RWPE2 (cell line): Measurements from ENCODE around the gene POLR3K.

Experiments used
- ATAC-seq: fragments of 200-7000 bp; cut with Tn5 transposase; 3 replicates; pipeline ENCODE4 v1.9.1; 2021; ENCODE audit warnings: low read depth
- DNase-seq: peaks from one replicate; pipeline ENCODE4 v3.0.0-alpha.2; 2020; ENCODE audit warnings: low spot score
- H3K27ac ChIP-seq: fragments of 450-650 bp; 2 replicates; pipeline ENCODE4 v1.5.1; 2017; ENCODE audit warnings: mild to moderate bottlenecking; ENCODE audit not compliant: poor library complexity, severe bottlenecking
- H3K27me3 ChIP-seq: fragments of 250-450 bp; sonication (Bioruptor Pico); 2 replicates; pipeline ENCODE4 v1.5.1; 2021; ENCODE audit warnings: mild to moderate bottlenecking, moderate library complexity; ENCODE audit not compliant: insufficient read depth, poor library complexity, severe bottlenecking
- H3K36me3 ChIP-seq: fragments of 250-450 bp; sonication (Bioruptor Pico); 2 replicates; pipeline ENCODE4 v1.5.1; 2020; ENCODE audit warnings: low read depth, mild to moderate bottlenecking, moderate library complexity
- H3K4me1 ChIP-seq: fragments of 250-450 bp; sonication (Bioruptor Pico); 2 replicates; pipeline ENCODE4 v1.5.1; 2021; ENCODE audit warnings: mild to moderate bottlenecking, moderate library complexity; ENCODE audit not compliant: insufficient read depth, poor library complexity, severe bottlenecking
- H3K4me3 ChIP-seq: fragments of 250-450 bp; sonication (Bioruptor Pico); 2 replicates; pipeline ENCODE4 v1.5.1; 2021; ENCODE audit warnings: mild to moderate bottlenecking, moderate library complexity; ENCODE audit not compliant: severe bottlenecking
- H3K9me3 ChIP-seq: fragments of 250-450 bp; sonication (Bioruptor Pico); 2 replicates; pipeline ENCODE4 v1.5.1; 2021; ENCODE audit warnings: mild to moderate bottlenecking, moderate library complexity; ENCODE audit not compliant: severe bottlenecking
- TF ChIP-seq, protein P1 (sequence below): fragments of 450-650 bp; IDR thresholded peaks from one replicate; pipeline ENCODE4 v1.5.1; 2017; ENCODE audit warnings: mild to moderate bottlenecking, moderate library complexity; ENCODE audit not compliant: poor library complexity, severe bottlenecking

POLR3K gene

DNA sequence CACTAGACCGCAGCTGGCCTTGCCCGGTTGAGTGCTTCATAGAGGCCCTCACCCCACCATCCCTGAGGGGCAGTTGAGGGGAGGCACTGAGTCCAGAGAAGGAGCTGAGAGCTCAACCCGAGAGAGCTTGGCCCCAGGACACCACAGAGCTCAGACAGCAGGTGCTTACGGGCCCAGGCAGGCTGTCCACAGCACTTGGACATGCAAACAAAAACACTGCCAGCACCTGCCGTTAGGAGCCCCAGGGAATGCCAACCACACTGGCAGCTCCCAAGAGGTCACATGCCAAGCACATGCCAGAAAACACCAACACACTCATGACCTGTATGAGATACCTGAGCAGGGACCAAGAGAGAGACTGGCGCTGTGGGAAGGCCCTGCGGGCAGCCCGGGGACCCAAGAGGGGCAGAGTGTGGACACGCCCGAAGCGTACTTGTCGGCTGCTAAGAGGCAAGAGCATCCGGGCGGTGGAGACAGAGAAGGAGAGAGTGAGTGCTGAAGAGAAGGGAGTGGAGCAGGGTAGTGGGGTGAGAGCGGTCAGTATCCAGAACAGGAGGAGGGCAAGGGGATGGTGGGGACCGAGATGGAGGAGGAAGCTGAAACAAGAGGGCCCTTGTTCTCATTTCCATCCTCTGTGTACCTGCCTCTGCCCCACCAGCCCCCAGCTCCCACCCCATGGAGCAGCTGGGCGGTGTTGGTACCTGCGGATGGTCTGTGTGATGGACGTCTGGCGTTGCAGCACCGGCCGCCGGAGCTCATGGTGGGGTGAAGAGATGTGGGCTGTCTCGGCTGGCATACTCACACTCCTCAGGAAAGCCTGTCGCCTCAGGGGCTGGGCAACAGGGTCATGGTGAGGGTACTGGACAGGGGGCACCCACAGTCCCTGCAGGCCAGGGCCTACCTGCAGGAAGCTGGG is 10.8 kb upstream of the POLR3K start:
- TF ChIP-seq, protein P1, sequence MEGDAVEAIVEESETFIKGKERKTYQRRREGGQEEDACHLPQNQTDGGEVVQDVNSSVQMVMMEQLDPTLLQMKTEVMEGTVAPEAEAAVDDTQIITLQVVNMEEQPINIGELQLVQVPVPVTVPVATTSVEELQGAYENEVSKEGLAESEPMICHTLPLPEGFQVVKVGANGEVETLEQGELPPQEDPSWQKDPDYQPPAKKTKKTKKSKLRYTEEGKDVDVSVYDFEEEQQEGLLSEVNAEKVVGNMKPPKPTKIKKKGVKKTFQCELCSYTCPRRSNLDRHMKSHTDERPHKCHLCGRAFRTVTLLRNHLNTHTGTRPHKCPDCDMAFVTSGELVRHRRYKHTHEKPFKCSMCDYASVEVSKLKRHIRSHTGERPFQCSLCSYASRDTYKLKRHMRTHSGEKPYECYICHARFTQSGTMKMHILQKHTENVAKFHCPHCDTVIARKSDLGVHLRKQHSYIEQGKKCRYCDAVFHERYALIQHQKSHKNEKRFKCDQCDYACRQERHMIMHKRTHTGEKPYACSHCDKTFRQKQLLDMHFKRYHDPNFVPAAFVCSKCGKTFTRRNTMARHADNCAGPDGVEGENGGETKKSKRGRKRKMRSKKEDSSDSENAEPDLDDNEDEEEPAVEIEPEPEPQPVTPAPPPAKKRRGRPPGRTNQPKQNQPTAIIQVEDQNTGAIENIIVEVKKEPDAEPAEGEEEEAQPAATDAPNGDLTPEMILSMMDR, result no peak
- H3K4me1 ChIP-seq, result no peaks in the 10 kb centered on the region
- ATAC-seq, result no peak

DNA sequence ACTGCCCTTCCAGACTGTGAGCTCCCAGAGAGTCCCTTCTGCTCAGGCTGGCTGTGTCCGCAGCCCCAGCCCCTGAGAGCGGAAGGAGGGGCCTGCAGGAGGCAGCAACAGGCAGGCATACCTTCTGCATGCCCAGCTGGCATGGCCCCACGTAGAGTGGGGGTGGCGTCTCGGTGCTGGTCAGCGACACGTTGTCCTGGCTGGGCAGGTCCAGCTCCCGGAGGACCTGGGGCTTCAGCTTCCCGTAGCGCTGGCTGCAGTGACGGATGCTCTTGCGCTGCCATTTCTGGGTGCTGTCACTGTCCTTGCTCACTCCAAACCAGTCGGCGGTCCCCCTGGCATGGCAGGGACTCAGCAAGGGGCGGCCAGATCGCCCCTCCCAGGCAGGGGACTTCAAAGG is 10.1 kb upstream of the POLR3K start:
- TF ChIP-seq, protein P1, result no peak
- Histone ChIP-seq H3K27ac (no peak overlapping the region), H3K27me3 (no peaks in the 10 kb centered on the region), H3K9me3 (no peaks in the 10 kb centered on the region), H3K4me1 (no peaks in the 10 kb centered on the region), H3K4me3 (no peak overlapping the region), H3K36me3 (peaks cover 39% of the 10 kb centered on the region)
- DNase-seq (no peak), ATAC-seq (no peak)

More for the DNA sequence above, 10.8 kb upstream of the POLR3K start:
- Histone ChIP-seq H3K27me3 (no peaks in the 10 kb centered on the region), H3K36me3 (peaks cover 31% of the 10 kb centered on the region), H3K9me3 (no peaks in the 10 kb centered on the region), H3K4me3 (no peak overlapping the region), H3K27ac (no peak overlapping the region)
- DNase-seq, result no peak

DNA sequence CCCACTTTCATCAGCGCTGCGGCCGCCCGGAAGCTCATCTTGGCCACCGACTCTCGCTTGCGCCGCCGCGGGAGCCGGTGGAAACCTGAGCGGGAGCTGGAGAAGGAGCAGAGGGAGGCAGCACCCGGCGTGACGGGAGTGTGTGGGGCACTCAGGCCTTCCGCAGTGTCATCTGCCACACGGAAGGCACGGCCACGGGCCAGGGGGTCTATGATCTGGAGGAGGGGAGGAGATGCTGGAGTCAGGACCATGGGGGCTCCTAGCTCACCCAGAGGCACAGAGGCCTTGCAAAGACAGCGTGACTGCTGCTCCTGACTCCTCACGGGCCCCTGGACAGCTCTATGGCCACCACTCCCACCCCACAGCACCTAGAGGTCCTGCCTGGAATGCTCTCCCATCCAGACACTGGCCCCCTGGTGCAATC is 9.6 kb upstream of the POLR3K start:
- no peak for DNase-seq
- H3K4me3 ChIP-seq, result no peak overlapping the region
- H3K36me3 ChIP-seq, result peaks cover 42% of the 10 kb centered on the region
- H3K27ac ChIP-seq, result no peak overlapping the region
- no peaks in the 10 kb centered on the region for H3K9me3 ChIP-seq
- H3K4me1 ChIP-seq, result no peaks in the 10 kb centered on the region
- no peak for ATAC-seq
- H3K27me3 ChIP-seq, result no peaks in the 10 kb centered on the region
- TF ChIP-seq, protein P1, result no peak

DNA sequence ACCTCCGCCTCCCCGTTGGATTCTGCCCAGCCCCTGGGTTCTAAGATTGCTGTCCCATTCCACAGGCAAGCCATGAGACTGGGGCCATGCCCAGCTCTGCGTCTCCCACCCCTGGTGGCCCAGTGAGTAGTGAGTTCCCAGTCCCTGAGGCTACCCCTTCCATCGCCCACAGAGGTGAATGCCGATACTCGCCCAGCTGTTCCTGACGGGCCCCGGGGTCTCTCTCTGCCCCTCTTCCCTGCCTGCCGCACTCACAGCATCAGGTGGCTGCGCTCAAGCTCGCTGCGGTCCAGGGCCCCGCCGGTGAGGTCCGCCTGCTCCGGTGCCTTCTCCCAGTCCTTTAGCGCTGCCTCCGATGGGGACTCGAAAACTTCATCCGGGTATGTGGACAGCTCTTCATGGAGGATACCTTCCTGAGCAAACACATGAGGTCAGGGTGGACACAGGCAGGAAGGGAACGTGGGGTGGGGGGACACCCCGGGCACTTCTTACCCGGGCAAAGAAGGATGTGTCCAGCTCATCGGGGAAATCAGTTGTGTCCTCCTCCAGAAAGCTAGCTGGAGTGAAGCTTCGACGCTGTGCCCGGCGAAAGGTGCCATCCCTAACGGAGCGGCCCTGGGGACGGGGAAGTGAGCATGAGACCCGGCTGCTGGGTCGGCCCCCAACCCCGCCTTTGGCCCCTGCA is 9.0 kb upstream of the POLR3K start:
- H3K27ac ChIP-seq, result no peak overlapping the region
- no peaks in the 10 kb centered on the region for H3K9me3 ChIP-seq
- DNase-seq (no peak), ATAC-seq (no peak)
- H3K36me3 ChIP-seq, result peaks cover 44% of the 10 kb centered on the region
- TF ChIP-seq, protein P1, result no peak
- H3K4me3 ChIP-seq, result no peak overlapping the region
- no peaks in the 10 kb centered on the region for H3K4me1 ChIP-seq
- H3K27me3 ChIP-seq, result no peaks in the 10 kb centered on the region
